SH-SY5Y (cell line): ENCODE measurements around the gene INTS11.

Experiments used
- GATA2 ChIP-seq: IDR thresholded peaks from 2 replicates; pipeline ENCODE4 v1.6.1; 2011; ENCODE audit warnings: mild to moderate bottlenecking, low read depth, low read length
- GATA3 ChIP-seq: IDR thresholded peaks from 2 replicates; pipeline ENCODE4 v1.6.1; 2011; ENCODE audit warnings: low read depth, mild to moderate bottlenecking, low read length, moderate library complexity

GRCh38 chr1:1371364-1371745, 46.9 kb upstream of the INTS11 start:
- no peak for TF ChIP-seq GATA3
- no peak for TF ChIP-seq GATA2
